NCI-H2029 (cell line): Measurements from ENCODE around the gene FILIP1L.
A peak's percentile ranks its signal among the peaks of the same experiment; 100 is the strongest.

Experiments used
- DNase-seq: peaks from one replicate; lab custom pipeline; 2025; lab: John Stamatoyannopoulos, UW

Gene FILIP1L

GRCh38 chr3:100008081-100008698 lies 106.1 kb downstream of the FILIP1L start:
- no peak for DNase-seq

DNA sequence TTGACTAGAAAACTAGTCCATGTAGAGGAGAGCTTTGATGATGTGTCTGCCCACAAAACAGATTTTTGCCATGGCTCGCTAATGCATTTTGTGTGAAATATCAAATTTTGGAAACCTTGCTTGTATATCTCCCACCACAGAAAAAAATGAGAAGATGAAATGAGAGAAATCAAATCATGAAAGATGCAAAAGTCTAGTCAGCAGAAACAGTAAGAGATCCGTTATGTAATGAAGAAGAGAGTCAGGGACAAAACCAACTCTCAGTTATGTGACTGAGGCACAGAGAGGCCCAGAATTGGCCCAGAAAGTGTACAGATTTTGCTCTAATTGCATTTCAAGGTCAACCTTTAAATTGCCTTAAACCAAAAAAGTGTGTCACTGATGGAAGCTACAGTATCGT lies 107.0 kb downstream of the FILIP1L start:
- DNase-seq = no peak

DNA sequence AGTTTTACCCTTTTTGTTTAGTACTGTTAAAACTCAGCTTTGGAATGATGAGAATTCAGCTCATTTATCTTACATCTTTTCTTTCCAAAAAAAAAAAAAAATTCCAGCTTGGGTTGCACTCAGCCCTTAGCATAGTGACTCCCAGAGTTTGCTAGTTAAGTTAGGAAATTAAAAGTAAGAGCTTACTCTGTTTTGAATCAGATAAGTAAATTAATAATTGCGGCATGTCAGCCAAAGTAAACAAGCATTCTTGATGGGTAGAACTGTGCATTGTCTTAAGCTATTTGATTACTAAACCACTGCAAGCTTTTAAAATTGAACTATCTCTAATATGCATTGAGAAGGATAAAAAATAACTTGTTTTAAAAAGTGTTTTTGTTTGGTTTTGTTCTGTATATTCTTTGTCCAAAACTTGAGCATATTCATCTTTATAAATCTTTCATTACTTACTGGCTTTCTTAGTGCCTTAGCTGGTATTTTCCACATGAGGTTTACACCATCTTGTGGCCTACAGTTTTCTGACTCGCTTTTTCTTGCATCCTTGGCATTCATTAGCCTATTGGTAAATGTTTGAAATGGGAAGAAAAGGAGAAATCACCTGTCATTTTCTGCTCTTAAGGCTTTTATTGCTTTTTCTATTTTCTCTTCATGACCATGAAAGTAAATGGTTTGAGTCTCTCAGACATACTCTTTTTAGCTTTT lies 107.6 kb downstream of the FILIP1L start:
- no peak for DNase-seq

- no peak for DNase-seq
Measured at GRCh38 chr3:100005665-100006393, 108.5 kb downstream of the FILIP1L start.

DNA sequence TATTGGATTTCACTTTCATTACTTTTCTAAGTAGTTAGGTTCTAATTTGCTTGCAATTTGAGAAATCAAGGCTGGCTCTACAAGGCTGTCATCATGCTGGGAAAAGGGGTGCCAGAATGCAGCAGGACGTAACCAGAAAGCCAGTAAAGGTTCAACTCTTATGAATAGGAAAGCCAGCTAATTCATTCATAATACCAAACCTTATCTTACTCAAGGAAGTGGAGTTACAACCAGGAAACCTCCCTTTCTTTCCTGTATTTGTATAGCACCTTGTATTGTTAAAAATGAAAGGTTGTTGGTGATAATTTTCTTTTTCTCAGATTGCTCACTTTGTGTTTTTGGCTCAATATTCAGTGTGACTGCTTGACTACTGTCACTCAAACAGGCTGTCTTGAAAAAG lies 109.4 kb downstream of the FILIP1L start:
- DNase-seq = no peak

DNA sequence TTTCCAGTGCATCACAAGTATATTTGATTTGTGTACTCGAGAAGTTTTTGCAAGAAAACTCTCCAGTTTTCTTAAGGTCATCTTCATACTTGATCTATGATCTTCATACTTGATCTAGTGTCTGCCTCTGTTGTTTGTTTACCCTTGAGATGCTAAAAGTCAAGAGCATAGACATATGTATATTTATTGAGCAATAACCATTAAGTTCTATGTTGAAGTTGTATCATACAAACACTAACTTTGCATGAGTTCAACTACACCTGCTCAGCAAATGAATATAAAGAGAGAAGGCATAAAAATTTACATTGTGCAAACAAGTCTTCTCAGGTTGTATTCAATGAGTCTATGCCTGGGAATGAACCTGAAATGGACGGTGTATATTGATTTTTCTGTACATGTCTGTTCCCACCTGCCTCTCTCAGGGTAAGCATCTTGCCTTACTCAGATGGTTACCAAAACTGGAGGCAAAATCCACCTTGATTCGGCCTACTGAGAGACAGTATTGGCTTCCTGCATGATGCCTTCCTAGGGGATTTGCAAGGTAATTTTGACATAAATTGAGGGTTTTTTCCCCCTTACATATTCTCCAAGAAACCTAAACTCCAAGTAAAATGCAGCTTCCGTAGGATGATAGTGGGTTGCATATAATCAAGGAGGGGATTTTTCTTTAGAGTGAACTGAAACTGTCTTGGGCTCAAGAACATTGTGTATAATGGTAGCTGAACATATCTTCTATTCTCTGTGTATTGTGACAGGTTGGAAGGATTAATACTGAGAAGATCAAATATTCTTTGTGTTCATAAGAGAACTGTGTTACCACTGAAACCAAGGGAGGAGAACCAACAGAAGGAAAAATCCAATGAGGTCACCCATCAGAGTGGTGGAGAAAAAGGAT lies 110.4 kb downstream of the FILIP1L start:
- no peak for DNase-seq

- DNase-seq = peak; percentile 10
Measured at GRCh38 chr3:100002599-100003350, 111.5 kb downstream of the FILIP1L start.

GRCh38 chr3:100001526-100002270 lies 112.6 kb downstream of the FILIP1L start:
- DNase-seq = no peak

GRCh38 chr3:100001083-100001482 lies 113.2 kb downstream of the FILIP1L start:
- no peak for DNase-seq

DNA sequence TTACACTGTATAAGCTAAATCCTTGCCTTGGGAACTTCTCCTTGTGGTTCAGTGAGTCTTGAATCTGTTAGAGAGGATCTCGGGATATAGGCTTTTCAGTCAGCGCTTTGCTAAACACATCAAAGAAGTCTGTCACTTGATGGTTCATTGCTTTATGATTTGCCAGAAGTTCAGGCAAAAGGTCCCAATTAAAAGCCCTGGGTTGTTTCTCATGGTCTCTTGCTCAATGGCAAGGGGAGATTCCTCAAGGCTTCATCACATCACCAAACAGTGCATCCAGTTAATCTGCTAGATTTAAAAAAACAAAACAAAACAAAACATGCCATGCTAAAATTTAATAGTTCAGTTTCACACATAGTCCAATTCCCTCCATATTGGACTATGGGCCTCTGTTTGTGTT lies 114.8 kb downstream of the FILIP1L start:
- DNase-seq = no peak

DNA sequence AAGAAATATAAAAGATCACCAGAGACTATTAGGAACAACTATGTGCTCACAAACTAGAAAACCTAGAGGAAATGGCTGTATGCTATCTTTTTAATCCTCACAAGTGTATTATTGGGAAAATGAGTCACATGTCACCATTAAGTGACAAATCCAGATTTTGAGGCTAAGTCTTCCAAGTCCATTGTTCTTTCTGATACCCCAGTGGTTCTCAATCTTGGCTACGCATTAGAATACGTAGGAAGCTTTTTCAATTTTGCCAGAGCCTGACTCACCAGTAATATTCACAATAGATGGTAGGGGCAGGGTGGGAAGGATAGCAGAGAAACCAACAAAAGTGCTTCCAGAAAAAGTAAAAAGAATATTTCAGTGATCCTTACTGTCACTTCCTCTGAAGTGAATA lies 117.0 kb downstream of the FILIP1L start:
- DNase-seq = no peak

DNA sequence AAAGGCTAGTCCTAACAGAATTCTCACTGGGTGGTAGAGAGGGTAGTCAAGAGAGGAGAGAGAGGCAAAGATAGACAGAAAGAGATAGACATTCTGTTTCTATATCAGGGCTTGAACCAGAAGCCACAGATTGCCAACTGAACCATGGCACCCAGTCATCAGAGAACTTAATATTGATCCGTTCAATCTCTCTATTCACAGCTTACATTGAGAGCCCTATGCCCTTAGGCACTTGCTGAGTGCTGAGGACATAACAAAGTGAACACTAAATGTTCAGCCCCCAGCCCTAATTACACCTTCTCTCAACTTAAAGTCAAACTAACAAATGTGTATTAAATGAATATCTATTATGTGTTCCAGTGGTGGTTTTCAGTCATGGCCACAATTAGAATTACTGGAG lies 124.1 kb downstream of the FILIP1L start:
- no peak for DNase-seq

GRCh38 chr3:99984668-99985067 lies 129.6 kb downstream of the FILIP1L start:
- no peak for DNase-seq

DNA sequence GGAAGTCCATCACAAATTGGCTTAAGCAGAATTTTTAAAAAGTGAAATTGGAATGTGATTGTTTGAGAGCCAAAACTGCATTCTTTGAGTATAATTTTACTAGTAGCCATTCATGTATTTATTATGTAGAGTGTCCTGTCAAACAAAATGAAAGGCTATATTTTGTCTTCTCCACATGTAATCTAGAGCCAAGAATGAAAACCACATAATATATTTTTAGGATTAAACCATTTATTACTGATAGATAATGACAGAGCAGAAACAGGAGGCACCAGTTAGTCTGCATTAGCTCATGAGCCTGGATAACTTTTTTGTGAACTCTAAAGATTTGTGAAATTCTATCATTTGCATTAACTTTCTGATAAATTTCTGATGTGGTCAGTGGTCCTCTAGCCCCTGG lies 130.2 kb downstream of the FILIP1L start:
- DNase-seq = no peak

GRCh38 chr3:99982650-99983049 lies 131.7 kb downstream of the FILIP1L start:
- DNase-seq = no peak

DNA sequence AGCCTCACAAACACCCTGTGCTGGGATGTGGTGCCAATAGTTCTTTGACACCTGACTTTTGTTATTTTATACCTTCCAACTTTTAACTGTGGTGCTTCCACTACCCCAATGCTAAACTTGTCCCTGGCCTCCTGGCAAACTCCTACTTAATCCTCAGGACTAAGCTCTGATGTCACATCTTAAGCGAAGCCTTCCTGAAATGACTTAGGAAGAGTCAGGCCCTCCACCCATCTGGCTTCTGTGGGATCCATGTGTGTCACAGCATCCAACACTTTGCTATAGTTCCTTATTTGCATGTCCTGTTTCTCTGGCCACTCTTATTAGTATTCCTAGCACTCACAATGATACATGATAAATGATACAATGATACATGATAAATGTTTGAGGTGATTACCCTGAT lies 133.2 kb downstream of the FILIP1L start:
- DNase-seq = no peak

GRCh38 chr3:99980606-99981005 lies 133.7 kb downstream of the FILIP1L start:
- no peak for DNase-seq

DNA sequence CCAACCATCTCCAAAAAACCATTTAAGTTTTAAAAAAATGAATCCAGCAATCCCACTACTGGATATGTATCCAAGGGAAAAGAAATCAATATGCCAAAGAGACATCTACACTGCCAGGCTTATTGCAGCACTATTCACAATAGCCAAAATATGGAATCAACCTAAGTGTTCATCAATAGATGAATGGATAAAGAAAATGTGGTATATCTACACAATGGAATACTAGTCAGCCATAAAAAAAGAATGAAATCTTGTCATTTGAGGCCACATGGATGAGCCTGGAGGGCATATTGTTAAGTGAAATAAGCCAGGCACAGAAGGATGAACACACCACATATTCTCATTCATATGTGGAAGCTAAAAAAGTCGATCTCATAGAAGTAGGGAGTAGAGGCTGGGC lies 136.1 kb downstream of the FILIP1L start:
- DNase-seq = no peak

- DNase-seq = no peak
Measured at GRCh38 chr3:99976584-99976983, 137.7 kb downstream of the FILIP1L start.

- no peak for DNase-seq
Measured at GRCh38 chr3:99974989-99975388, 139.3 kb downstream of the FILIP1L start.
